HEK293 (cell line): Measurements from ENCODE around the gene WDR41.

Source experiments
- CTCF ChIP-seq: fragments of 450-650 bp; formaldehyde crosslinking; IDR thresholded peaks from 2 replicates; pipeline ENCODE4 v1.5.1; 2016; ENCODE audit warnings: missing biosample characterization, missing genetic modification characterization
- TCF7L2 ChIP-seq: IDR thresholded peaks from 2 replicates; pipeline ENCODE4 v1.6.1; 2011; ENCODE audit warnings: low read depth, mild to moderate bottlenecking, inconsistent platforms, low read length, moderate library complexity, borderline replicate concordance
- YY1 ChIP-seq: fragments of 450-650 bp; formaldehyde crosslinking; IDR thresholded peaks from 2 replicates; pipeline ENCODE4 v1.5.1; 2018; ENCODE audit warnings: missing biosample characterization, missing genetic modification characterization
- ZBTB21 ChIP-seq: fragments of 450-650 bp; formaldehyde crosslinking; IDR thresholded peaks from 2 replicates; pipeline ENCODE4 v1.5.1; 2017; ENCODE audit warnings: missing biosample characterization, missing genetic modification characterization
- ZNF394 ChIP-seq: fragments of 450-650 bp; formaldehyde crosslinking; IDR thresholded peaks from 2 replicates; pipeline ENCODE4 v1.5.1; 2016; ENCODE audit warnings: missing biosample characterization, missing genetic modification characterization, mild to moderate bottlenecking, moderate library complexity, borderline replicate concordance
- ZNF549 ChIP-seq: fragments of 450-650 bp; IDR thresholded peaks from 2 replicates; pipeline ENCODE4 v1.5.1; 2018; ENCODE audit warnings: missing biosample characterization, missing genetic modification characterization, mild to moderate bottlenecking, inconsistent platforms, moderate library complexity
- ZNF670 ChIP-seq: fragments of 450-650 bp; formaldehyde crosslinking; IDR thresholded peaks from 2 replicates; pipeline ENCODE4 v1.5.1; 2016; ENCODE audit warnings: missing biosample characterization, missing genetic modification characterization, low read depth
- TF ChIP-seq, protein P1 (sequence below): fragments of 450-650 bp; formaldehyde crosslinking; optimal IDR thresholded peaks from 2 replicates; pipeline ENCODE3; 2016; ENCODE audit warnings: missing biosample characterization, mild to moderate bottlenecking, missing genetic modification characterization
- TF ChIP-seq, protein P2 (sequence below): fragments of 450-650 bp; formaldehyde crosslinking; IDR thresholded peaks from 2 replicates; pipeline ENCODE4 v1.5.1; 2016; ENCODE audit warnings: missing biosample characterization, missing genetic modification characterization
- TF ChIP-seq, protein P3 (sequence below): fragments of 450-650 bp; formaldehyde crosslinking; IDR thresholded peaks from 2 replicates; pipeline ENCODE4 v1.5.1; 2016; ENCODE audit warnings: missing biosample characterization, missing genetic modification characterization, low read depth
- TF ChIP-seq, protein P4 (sequence below): fragments of 450-650 bp; formaldehyde crosslinking; conservative IDR thresholded peaks from 2 replicates; pipeline ENCODE4 v1.5.1; 2016; ENCODE audit warnings: low read depth, missing biosample characterization, missing genetic modification characterization
- TF ChIP-seq, protein P5 (sequence below): fragments of 450-650 bp; formaldehyde crosslinking; IDR thresholded peaks from 2 replicates; pipeline ENCODE4 v1.5.0; 2017; ENCODE audit warnings: missing biosample characterization, missing genetic modification characterization, borderline replicate concordance

GRCh38 chr5:77454123-77454522, 38.0 kb downstream of the WDR41 start:
- TF ChIP-seq TCF7L2 (no peak), CTCF (tag by site-specific recombination) (no peak), YY1 (tag by site-specific recombination) (no peak), ZNF394 (tag by site-specific recombination) (no peak), ZNF549 (tag by site-specific recombination) (no peak), ZNF670 (tag by site-specific recombination) (no peak), ZBTB21 (tag by site-specific recombination) (no peak)
- TF ChIP-seq, protein P1, sequence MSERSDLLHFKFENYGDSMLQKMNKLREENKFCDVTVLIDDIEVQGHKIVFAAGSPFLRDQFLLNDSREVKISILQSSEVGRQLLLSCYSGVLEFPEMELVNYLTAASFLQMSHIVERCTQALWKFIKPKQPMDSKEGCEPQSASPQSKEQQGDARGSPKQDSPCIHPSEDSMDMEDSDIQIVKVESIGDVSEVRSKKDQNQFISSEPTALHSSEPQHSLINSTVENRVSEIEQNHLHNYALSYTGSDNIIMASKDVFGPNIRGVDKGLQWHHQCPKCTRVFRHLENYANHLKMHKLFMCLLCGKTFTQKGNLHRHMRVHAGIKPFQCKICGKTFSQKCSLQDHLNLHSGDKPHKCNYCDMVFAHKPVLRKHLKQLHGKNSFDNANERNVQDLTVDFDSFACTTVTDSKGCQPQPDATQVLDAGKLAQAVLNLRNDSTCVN: no peak
- TF ChIP-seq, protein P2, sequence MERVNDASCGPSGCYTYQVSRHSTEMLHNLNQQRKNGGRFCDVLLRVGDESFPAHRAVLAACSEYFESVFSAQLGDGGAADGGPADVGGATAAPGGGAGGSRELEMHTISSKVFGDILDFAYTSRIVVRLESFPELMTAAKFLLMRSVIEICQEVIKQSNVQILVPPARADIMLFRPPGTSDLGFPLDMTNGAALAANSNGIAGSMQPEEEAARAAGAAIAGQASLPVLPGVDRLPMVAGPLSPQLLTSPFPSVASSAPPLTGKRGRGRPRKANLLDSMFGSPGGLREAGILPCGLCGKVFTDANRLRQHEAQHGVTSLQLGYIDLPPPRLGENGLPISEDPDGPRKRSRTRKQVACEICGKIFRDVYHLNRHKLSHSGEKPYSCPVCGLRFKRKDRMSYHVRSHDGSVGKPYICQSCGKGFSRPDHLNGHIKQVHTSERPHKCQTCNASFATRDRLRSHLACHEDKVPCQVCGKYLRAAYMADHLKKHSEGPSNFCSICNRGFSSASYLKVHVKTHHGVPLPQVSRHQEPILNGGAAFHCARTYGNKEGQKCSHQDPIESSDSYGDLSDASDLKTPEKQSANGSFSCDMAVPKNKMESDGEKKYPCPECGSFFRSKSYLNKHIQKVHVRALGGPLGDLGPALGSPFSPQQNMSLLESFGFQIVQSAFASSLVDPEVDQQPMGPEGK (tag by site-specific recombination): no peak
- TF ChIP-seq, protein P3, sequence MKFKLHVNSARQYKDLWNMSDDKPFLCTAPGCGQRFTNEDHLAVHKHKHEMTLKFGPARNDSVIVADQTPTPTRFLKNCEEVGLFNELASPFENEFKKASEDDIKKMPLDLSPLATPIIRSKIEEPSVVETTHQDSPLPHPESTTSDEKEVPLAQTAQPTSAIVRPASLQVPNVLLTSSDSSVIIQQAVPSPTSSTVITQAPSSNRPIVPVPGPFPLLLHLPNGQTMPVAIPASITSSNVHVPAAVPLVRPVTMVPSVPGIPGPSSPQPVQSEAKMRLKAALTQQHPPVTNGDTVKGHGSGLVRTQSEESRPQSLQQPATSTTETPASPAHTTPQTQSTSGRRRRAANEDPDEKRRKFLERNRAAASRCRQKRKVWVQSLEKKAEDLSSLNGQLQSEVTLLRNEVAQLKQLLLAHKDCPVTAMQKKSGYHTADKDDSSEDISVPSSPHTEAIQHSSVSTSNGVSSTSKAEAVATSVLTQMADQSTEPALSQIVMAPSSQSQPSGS (tag by site-specific recombination): no peak
- TF ChIP-seq, protein P4, sequence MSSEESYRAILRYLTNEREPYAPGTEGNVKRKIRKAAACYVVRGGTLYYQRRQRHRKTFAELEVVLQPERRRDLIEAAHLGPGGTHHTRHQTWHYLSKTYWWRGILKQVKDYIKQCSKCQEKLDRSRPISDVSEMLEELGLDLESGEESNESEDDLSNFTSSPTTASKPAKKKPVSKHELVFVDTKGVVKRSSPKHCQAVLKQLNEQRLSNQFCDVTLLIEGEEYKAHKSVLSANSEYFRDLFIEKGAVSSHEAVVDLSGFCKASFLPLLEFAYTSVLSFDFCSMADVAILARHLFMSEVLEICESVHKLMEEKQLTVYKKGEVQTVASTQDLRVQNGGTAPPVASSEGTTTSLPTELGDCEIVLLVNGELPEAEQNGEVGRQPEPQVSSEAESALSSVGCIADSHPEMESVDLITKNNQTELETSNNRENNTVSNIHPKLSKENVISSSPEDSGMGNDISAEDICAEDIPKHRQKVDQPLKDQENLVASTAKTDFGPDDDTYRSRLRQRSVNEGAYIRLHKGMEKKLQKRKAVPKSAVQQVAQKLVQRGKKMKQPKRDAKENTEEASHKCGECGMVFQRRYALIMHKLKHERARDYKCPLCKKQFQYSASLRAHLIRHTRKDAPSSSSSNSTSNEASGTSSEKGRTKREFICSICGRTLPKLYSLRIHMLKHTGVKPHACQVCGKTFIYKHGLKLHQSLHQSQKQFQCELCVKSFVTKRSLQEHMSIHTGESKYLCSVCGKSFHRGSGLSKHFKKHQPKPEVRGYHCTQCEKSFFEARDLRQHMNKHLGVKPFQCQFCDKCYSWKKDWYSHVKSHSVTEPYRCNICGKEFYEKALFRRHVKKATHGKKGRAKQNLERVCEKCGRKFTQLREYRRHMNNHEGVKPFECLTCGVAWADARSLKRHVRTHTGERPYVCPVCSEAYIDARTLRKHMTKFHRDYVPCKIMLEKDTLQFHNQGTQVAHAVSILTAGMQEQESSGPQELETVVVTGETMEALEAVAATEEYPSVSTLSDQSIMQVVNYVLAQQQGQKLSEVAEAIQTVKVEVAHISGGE (tag by site-specific recombination): no peak
- TF ChIP-seq, protein P5, sequence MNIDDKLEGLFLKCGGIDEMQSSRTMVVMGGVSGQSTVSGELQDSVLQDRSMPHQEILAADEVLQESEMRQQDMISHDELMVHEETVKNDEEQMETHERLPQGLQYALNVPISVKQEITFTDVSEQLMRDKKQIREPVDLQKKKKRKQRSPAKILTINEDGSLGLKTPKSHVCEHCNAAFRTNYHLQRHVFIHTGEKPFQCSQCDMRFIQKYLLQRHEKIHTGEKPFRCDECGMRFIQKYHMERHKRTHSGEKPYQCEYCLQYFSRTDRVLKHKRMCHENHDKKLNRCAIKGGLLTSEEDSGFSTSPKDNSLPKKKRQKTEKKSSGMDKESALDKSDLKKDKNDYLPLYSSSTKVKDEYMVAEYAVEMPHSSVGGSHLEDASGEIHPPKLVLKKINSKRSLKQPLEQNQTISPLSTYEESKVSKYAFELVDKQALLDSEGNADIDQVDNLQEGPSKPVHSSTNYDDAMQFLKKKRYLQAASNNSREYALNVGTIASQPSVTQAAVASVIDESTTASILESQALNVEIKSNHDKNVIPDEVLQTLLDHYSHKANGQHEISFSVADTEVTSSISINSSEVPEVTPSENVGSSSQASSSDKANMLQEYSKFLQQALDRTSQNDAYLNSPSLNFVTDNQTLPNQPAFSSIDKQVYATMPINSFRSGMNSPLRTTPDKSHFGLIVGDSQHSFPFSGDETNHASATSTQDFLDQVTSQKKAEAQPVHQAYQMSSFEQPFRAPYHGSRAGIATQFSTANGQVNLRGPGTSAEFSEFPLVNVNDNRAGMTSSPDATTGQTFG (tag by site-specific recombination): no peak
